K562 (cell line): ENCODE results near the gene MARS2. TPM values are rescaled to one million over a fixed set of nuclear protein-coding genes. Genes with fewer than 3 reads are reported as not detected.
"Not testable (repeated sequence)": the region's sequence is repeated elsewhere in the genome, so short reads cannot be mapped to it uniquely, and the experiment has no call there.

Experiments used
- ATAC-seq: fragments of 200-7000 bp; cut with Tn5 transposase; 3 replicates; pipeline ENCODE4 v1.9.1; 2020; ENCODE audit warnings: moderate library complexity
- BruUV-seq: library from RNA; stranded (reverse); fragments of 400-500 nt; replicated peaks from 2 replicates; lab custom pipeline; 2021; lab: Mats Ljungman, UMichigan
- CTCF ChIA-PET: fragments of 300-600 bp; formaldehyde crosslinking; extraction: SDS; loops from one replicate; lab custom pipeline; 2021; ENCODE audit warnings: low intra/inter-chr PET ratio; lab: Yijun Ruan, JAX
- POLR2A ChIA-PET: fragments of 300-600, 350-650 bp; sonication (Branson Sonifier 250); formaldehyde crosslinking; extraction: SDS; loops from one replicate; lab custom pipeline; 2021; ENCODE audit warnings: antibody characterized with exemption, inconsistent platforms; lab: Yijun Ruan, JAX
- DNase-seq, 4 experiments: peaks; one replicate each; pipeline versions ENCODE4 v3.0.0 to v3.0.0-alpha.2; 2011 to 2018; ENCODE audit warnings: low spot score in 3 of 4, mixed read lengths in 3 of 4; ENCODE audit errors: extremely low read depth in 1 of 4
- FAIRE-seq: peaks from 2 replicates; lab custom pipeline; 2011; peaks lifted over from hg19 to GRCh38; lab: Jason Lieb, UNC
- H2AFZ ChIP-seq: 2 replicates; pipeline ENCODE4 v1.6.0; 2011; ENCODE audit warnings: low read depth, low read length, control low read depth, inconsistent platforms
- H3K27ac ChIP-seq: fragments of 200-600 bp; 3 replicates; pipeline ENCODE4 v1.8.0; 2011; ENCODE audit warnings: low read depth, mild to moderate bottlenecking, control low read depth, inconsistent platforms, low read length, moderate library complexity, mixed read lengths; ENCODE audit errors: extremely low read depth
- H3K27me3 ChIP-seq, 2 experiments: fragments of 300-600 bp in 1 of 2; 2 replicates in 1 of 2; 3 replicates in 1 of 2; pipeline versions ENCODE4 v1.6.0 to v1.8.0; 2011; ENCODE audit warnings: inconsistent platforms in 2 of 2, low read length in 2 of 2, mild to moderate bottlenecking in 1 of 2, mixed read lengths in 1 of 2, moderate library complexity in 1 of 2; ENCODE audit not compliant: control insufficient read depth in 2 of 2, insufficient read depth in 2 of 2
- H3K36me3 ChIP-seq: fragments of 300-600 bp; 3 replicates; pipeline ENCODE4 v1.8.0; 2011; ENCODE audit warnings: mild to moderate bottlenecking, low read length, inconsistent platforms; ENCODE audit not compliant: control insufficient read depth, insufficient read depth
- H3K4me1 ChIP-seq, 2 experiments: fragments of 200-600 bp in 1 of 2; replicated peaks in 1 of 2; 2 replicates in 1 of 2; 3 replicates in 1 of 2; pipeline versions ENCODE4 v1.5.1 to v1.8.0; 2011; ENCODE audit warnings: inconsistent platforms in 2 of 2, low read length in 2 of 2, mild to moderate bottlenecking in 1 of 2, mixed read lengths in 1 of 2, moderate library complexity in 1 of 2; ENCODE audit not compliant: control insufficient read depth in 2 of 2, insufficient read depth in 2 of 2
- H3K4me2 ChIP-seq: 2 replicates; pipeline ENCODE4 v1.6.1; 2011; ENCODE audit warnings: low read length, control low read depth, inconsistent platforms, mixed read lengths; ENCODE audit not compliant: insufficient read depth
- H3K4me3 ChIP-seq: fragments of 200-600 bp; sonication (generic), shearing (Covaris generic); 2 replicates; pipeline ENCODE4 v1.5.1; 2016; ENCODE audit warnings: control low read depth, inconsistent platforms
- H3K79me2 ChIP-seq: fragments of 200-600 bp; 3 replicates; pipeline ENCODE4 v1.8.0; 2011; ENCODE audit warnings: low read length, inconsistent platforms; ENCODE audit not compliant: control insufficient read depth, insufficient read depth
- H3K9ac ChIP-seq, 2 experiments: 2 replicates each; pipeline versions ENCODE4 v1.6.0 to v1.6.1; 2011; ENCODE audit warnings: low read depth in 2 of 2, low read length in 2 of 2, control low read depth in 1 of 2, inconsistent platforms in 1 of 2, mild to moderate bottlenecking in 1 of 2, mixed read lengths in 1 of 2; ENCODE audit not compliant: insufficient read depth in 1 of 2
- H3K9me1 ChIP-seq: one replicate; pipeline ENCODE4 v1.6.0; 2011; ENCODE audit warnings: inconsistent platforms, mild to moderate bottlenecking, low read length, moderate library complexity; ENCODE audit not compliant: control insufficient read depth, insufficient read depth
- H3K9me3 ChIP-seq: replicated peaks from 2 replicates; pipeline ENCODE4 v1.5.1; 2011; ENCODE audit warnings: low read depth, low read length, inconsistent platforms; ENCODE audit not compliant: control insufficient read depth, insufficient read depth
- H4K20me1 ChIP-seq: replicated peaks from 2 replicates; pipeline ENCODE4 v1.6.1; 2011; ENCODE audit warnings: low read length, inconsistent platforms, mixed read lengths; ENCODE audit not compliant: control insufficient read depth, insufficient read depth
- GTF2E2 ChIP-seq: fragments of 200-800 bp; sonication (Bioruptor generic); IDR thresholded peaks from 2 replicates; pipeline ENCODE4 v1.6.1; 2016; ENCODE audit warnings: missing genetic modification characterization, missing compliant biosample characterization
- NEUROD1 ChIP-seq: fragments of 150-350 bp; IDR thresholded peaks from 2 replicates; pipeline ENCODE4 v1.6.1; 2014; ENCODE audit warnings: borderline replicate concordance, low read length, low read depth; ENCODE audit not compliant: partially characterized antibody
- NR3C1 ChIP-seq: sonication (generic); formaldehyde crosslinking; IDR thresholded peaks from 2 replicates; pipeline ENCODE4 v1.8.1; 2022; ENCODE audit warnings: missing genetic modification reagents
- TEAD2 ChIP-seq: fragments of 450-650 bp; IDR thresholded peaks from 2 replicates; pipeline ENCODE4 v1.6.1; 2016; ENCODE audit warnings: missing genetic modification characterization, control low read depth, missing compliant biosample characterization
- TRIM24 ChIP-seq, 2 experiments: fragments of 450-650 bp; IDR thresholded peaks; 2 replicates each; pipeline ENCODE4 v1.6.1; 2016
- TSC22D4 ChIP-seq: fragments of 450-650 bp; IDR thresholded peaks from 2 replicates; pipeline ENCODE4 v1.6.1; 2016; ENCODE audit warnings: missing genetic modification characterization, missing biosample characterization, control low read depth
- ZFP1 ChIP-seq: fragments of 450-650 bp; formaldehyde crosslinking; IDR thresholded peaks from 2 replicates; pipeline ENCODE4 v1.4.0; 2020; ENCODE audit warnings: mild to moderate bottlenecking, mixed read lengths
- ZNF785 ChIP-seq: fragments of 250-450 bp; sonication (Bioruptor Pico); IDR thresholded peaks from 2 replicates; pipeline ENCODE4 v1.4.0; 2020; ENCODE audit warnings: mild to moderate bottlenecking
- WGBS: fragments of 100-300 bp; shearing (Covaris generic); methylation state at CpG from one replicate; pipeline ENCODE4 v1.1.6; 2016; ENCODE audit warnings: low coverage, mixed read lengths; ENCODE audit not compliant: insufficient coverage; ENCODE audit errors: missing lambda C conversion rate; 5-methylcytosine and 5-hydroxymethylcytosine counted together
- in situ Hi-C: fragments of 300-500 bp; cut with MboI; formaldehyde crosslinking; loops from 4 replicates; pipeline ENCODE4 v1.15.0; 2018; ENCODE audit warnings: inconsistent platforms, mixed read lengths
- intact Hi-C: fragments of 100-400 bp; cut with micrococcal nuclease; formaldehyde crosslinking; loops from 2 replicates; pipeline ENCODE4 v1.14.2; 2022
- polyA plus RNA-seq, 8 experiments: library from polyadenylated mRNA; depleted of rRNA in 4 of 8; stranded (reverse) in 5 of 8; unstranded in 3 of 8; fragments of >200 nt; fragmentation: Nextera tagmentation in 2 of 8; fragmentation: Illumina TruSeq in 1 of 8; extraction: Ambion mirVana in 2 of 8; extraction: Trizol in 1 of 8; gene quantifications; 2 replicates each; pipeline versions ENCODE4 v1.2.1 to v1.2.3, GENCODE V29; 2011 to 2014; ENCODE audit warnings: inconsistent platforms in 1 of 8, missing spikeins in 1 of 8
- total RNA-seq, 7 experiments: library from RNA; depleted of rRNA in 6 of 7; stranded (reverse); fragments of >200 nt in 6 of 7; fragmentation: Illumina TruSeq in 2 of 7; extraction: Trizol in 2 of 7; gene quantifications; 2 replicates each; pipeline versions ENCODE4 v1.2.1 to v1.2.3, GENCODE V29; 2011 to 2021; ENCODE audit warnings: low replicate concordance in 1 of 7
- TF ChIP-seq, protein P1 (sequence below): fragments of 250-450 bp; sonication (Bioruptor Pico); IDR thresholded peaks from 2 replicates; pipeline ENCODE4 v1.5.0; 2020; ENCODE audit warnings: mild to moderate bottlenecking, borderline replicate concordance
- TF ChIP-seq, protein P2 (sequence below): fragments of 250-450 bp; sonication (Bioruptor Pico); IDR thresholded peaks from 2 replicates; pipeline ENCODE4 v1.8.0; 2022; ENCODE audit warnings: inconsistent platforms, mild to moderate bottlenecking, moderate library complexity, borderline replicate concordance

Gene MARS2
- total and polyA plus RNA-seq, 9 of the 15 experiments (the other 6 are each of a cell fraction or from before 2014, with no cell fraction given), result 4.0 to 17.6 (median 12.5) TPM

DNA sequence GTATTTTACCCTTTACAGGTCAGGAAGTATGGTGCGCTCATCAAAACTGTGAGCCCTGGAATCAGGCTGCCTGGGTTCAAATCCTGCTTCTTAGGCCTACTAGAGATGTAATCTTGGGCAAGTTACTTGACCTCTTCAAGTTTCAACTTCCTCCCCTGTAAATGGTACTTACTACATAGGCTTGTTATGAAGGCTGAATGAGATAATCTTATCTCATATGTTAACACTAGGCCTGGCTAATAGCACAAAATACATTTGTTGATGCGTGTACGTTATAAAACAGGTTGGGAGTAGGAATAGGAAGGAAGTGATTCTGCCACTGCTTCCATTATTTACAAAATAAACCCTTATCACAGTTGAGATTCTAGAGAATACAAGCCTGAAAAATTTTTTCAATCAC is 28.1 kb upstream of the MARS2 start (continued):
- TF ChIP-seq, protein P1, sequence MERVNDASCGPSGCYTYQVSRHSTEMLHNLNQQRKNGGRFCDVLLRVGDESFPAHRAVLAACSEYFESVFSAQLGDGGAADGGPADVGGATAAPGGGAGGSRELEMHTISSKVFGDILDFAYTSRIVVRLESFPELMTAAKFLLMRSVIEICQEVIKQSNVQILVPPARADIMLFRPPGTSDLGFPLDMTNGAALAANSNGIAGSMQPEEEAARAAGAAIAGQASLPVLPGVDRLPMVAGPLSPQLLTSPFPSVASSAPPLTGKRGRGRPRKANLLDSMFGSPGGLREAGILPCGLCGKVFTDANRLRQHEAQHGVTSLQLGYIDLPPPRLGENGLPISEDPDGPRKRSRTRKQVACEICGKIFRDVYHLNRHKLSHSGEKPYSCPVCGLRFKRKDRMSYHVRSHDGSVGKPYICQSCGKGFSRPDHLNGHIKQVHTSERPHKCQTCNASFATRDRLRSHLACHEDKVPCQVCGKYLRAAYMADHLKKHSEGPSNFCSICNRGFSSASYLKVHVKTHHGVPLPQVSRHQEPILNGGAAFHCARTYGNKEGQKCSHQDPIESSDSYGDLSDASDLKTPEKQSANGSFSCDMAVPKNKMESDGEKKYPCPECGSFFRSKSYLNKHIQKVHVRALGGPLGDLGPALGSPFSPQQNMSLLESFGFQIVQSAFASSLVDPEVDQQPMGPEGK (CRISPR knock-in tag), result no peak
- TF ChIP-seq ZFP1 (CRISPR knock-in tag) (no peak), NR3C1 (CRISPR knock-in tag) (no peak)

DNA sequence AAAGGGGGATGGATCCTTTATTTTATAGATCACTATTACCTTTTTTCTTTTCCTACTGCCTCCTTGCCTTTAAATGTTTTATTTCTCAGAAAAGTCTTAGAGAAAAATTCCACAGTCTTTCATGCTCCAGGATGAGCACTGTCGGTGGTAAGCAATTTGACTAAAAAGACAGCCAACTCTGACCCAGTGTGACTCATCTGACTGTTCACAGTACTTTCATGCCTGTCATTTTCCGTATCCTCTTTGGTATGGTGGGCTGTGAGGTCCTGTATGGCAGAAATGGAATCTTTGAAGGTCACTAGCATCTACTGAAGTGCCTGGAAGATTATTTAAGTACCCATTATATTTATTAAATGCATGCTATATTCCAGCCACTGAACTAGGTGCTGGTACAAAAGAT is 27.7 kb upstream of the MARS2 start:
- no peaks in the 10 kb centered on the region for H3K79me2 ChIP-seq
- no peaks in the 10 kb centered on the region for H3K36me3 ChIP-seq
- in situ Hi-C loops (no loop called here), intact Hi-C loops (no loop called here)
- H3K4me3 ChIP-seq, result no peak overlapping the region
- FAIRE-seq (no peak), ATAC-seq (no peak), DNase-seq (no peak)
- H3K9ac ChIP-seq, result no peak overlapping the region
- H2AFZ ChIP-seq, result no peak overlapping the region
- no peaks in the 10 kb centered on the region for H3K4me1 ChIP-seq
- no peaks in the 10 kb centered on the region for H4K20me1 ChIP-seq
- TF ChIP-seq NEUROD1 (no peak), GTF2E2 (tag) (no peak), TEAD2 (tag) (no peak), TRIM24 (IDR thresholded peaks at IDR 0.05) (no peak), TSC22D4 (tag) (no peak), ZNF785 (CRISPR knock-in tag) (no peak)
- TF ChIP-seq, protein P2, sequence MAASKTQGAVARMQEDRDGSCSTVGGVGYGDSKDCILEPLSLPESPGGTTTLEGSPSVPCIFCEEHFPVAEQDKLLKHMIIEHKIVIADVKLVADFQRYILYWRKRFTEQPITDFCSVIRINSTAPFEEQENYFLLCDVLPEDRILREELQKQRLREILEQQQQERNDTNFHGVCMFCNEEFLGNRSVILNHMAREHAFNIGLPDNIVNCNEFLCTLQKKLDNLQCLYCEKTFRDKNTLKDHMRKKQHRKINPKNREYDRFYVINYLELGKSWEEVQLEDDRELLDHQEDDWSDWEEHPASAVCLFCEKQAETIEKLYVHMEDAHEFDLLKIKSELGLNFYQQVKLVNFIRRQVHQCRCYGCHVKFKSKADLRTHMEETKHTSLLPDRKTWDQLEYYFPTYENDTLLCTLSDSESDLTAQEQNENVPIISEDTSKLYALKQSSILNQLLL (CRISPR knock-in tag), result no peak
- H3K9me3 ChIP-seq, result no peaks in the 10 kb centered on the region
- no peaks in the 10 kb centered on the region for H3K9me1 ChIP-seq
- POLR2A ChIA-PET, result no interaction called here
- CTCF ChIA-PET, result no interaction called here
- H3K27ac ChIP-seq, result no peak overlapping the region
- BruUV-seq, result no TSS peak
- 0% methylated on average over 2 of the region's 2 CpGs for WGBS
- no peak overlapping the region for H3K4me2 ChIP-seq
- H3K27me3 ChIP-seq, result no peaks in the 10 kb centered on the region

DNA sequence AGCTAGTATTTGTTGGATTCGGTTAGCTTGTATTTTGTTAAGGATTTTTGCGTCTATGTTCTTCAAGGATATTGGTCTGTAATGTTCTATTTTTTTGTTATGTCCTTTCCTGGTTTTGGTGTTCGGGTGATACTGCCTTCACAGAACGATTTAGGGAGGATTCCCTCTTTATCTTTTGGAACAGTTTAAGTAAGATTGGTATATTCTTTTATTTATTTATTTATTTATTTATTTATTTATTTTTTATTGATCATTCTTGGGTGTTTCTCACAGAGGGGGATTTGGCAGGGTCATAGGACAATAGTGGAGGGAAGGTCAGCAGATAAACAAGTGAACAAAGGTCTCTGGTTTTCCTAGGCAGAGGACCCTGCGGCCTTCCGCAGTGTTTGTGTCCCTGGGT is 10.0 kb upstream of the MARS2 start:
- BruUV-seq, FAIRE-seq, intact Hi-C loops, H3K4me2 ChIP-seq, CTCF ChIA-PET, H3K9me1 ChIP-seq, H4K20me1 ChIP-seq, H3K36me3 ChIP-seq, H3K9ac ChIP-seq, H3K9me3 ChIP-seq, H3K79me2 ChIP-seq, H3K27me3 ChIP-seq, ATAC-seq, H3K27ac ChIP-seq, in situ Hi-C loops, H3K4me3 ChIP-seq, H3K4me1 ChIP-seq, H2AFZ ChIP-seq, DNase-seq: not testable (repeated sequence)
- POLR2A ChIA-PET, result interaction anchor here (0.8 kb wide), 1 partner anchor 10 kb away, joined by 3 read pairs; the partner anchor contains the start of gene MARS2
- 50% methylated on average over 3 of the region's 6 CpGs for WGBS
